Body of pancreas (tissue), 4 donors: ENCODE data around the gene PCDHGA11.
A peak's percentile ranks its signal among the peaks of the same experiment; 100 is the strongest.

Source experiments
- POLR2A ChIP-seq, 3 donors: fragments of 450-650 bp; IDR thresholded peaks; one replicate each; pipeline ENCODE4 v1.6.1; 2016; ENCODE audit warnings: antibody characterized with exemption in 3 of 3, mild to moderate bottlenecking in 2 of 3
- TF ChIP-seq, protein P1 (sequence below), 7 experiments: fragments of 450-650 bp in 4 of 7; fragments of 200-600 bp in 3 of 7; sonication (generic) in 3 of 7; IDR thresholded peaks; one replicate each; pipeline ENCODE4 v1.5.1; 2016 to 2019; ENCODE audit warnings: antibody characterized with exemption in 7 of 7

DNA sequence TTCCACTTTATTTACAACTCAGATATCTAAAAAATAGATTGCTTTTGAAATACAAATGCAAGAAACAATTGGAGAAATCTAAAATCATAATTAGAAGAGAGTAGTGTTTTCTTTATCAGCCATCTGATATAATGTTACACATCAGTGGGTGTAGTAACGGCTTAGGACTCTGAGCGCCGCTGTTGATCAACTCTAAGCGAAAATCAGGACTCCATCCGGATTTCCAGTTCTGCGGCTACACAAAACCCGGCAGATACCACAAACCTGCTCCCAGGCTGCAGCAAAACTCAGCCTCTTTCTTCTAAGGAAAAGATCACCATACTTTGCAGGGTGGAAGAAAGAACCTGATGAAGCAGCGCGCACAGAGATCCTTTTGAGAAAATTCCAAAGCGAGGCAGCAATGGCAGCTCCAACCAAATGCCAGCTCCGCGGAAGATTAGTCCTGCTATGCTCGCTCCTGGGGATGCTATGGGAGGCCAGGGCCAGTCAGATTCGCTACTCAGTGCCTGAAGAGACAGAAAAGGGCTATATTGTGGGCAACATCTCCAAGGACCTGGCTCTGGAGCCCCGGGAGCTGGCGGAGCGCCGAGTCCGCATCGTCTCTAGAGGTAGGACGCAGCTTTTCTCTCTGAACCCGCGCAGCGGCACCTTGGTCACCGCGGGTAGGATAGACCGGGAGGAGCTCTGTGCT lies 18.2 kb upstream of the PCDHGA11 start, which contains the start of gene PCDHGA9:
- TF ChIP-seq, protein P1, sequence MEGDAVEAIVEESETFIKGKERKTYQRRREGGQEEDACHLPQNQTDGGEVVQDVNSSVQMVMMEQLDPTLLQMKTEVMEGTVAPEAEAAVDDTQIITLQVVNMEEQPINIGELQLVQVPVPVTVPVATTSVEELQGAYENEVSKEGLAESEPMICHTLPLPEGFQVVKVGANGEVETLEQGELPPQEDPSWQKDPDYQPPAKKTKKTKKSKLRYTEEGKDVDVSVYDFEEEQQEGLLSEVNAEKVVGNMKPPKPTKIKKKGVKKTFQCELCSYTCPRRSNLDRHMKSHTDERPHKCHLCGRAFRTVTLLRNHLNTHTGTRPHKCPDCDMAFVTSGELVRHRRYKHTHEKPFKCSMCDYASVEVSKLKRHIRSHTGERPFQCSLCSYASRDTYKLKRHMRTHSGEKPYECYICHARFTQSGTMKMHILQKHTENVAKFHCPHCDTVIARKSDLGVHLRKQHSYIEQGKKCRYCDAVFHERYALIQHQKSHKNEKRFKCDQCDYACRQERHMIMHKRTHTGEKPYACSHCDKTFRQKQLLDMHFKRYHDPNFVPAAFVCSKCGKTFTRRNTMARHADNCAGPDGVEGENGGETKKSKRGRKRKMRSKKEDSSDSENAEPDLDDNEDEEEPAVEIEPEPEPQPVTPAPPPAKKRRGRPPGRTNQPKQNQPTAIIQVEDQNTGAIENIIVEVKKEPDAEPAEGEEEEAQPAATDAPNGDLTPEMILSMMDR (IDR thresholded peaks at IDR 0.05), result peak in 3 of 7 experiments; percentile 24 to 32 (median 26)
- TF ChIP-seq POLR2A (IDR thresholded peaks at IDR 0.05), result no peak
